Gastroesophageal sphincter (tissue), 3 donors: ENCODE results near the gene TARS3.

ENCODE experiments used
- CTCF ChIP-seq, 4 experiments: fragments of 200-600 bp in 2 of 4; fragments of 450-650 bp in 2 of 4; sonication (generic) in 1 of 4; IDR thresholded peaks; one replicate each; pipeline ENCODE4 v1.5.1; 2017 to 2019; ENCODE audit warnings: antibody characterized with exemption in 4 of 4, mild to moderate bottlenecking in 2 of 4, moderate library complexity in 2 of 4
- EP300 ChIP-seq: sonication (generic); formaldehyde crosslinking; IDR thresholded peaks from one replicate; pipeline ENCODE4 v1.6.1; 2017; ENCODE audit warnings: antibody characterized with exemption, mild to moderate bottlenecking
- POLR2A ChIP-seq, 2 donors: fragments of 450-650 bp; IDR thresholded peaks; one replicate each; pipeline ENCODE4 v1.6.1; 2017; ENCODE audit warnings: antibody characterized with exemption in 2 of 2, mild to moderate bottlenecking in 2 of 2, moderate library complexity in 1 of 2
- POLR2AphosphoS5 ChIP-seq: sonication (generic); formaldehyde crosslinking; IDR thresholded peaks from one replicate; pipeline ENCODE4 v1.6.1; 2017; ENCODE audit warnings: antibody characterized with exemption

- TF ChIP-seq EP300 (no peak), CTCF (IDR thresholded peaks at IDR 0.05) (no peak), POLR2AphosphoS5 (no peak), POLR2A (IDR thresholded peaks at IDR 0.05) (no peak)
Measured at GRCh38 chr15:101689901-101690300, 34.4 kb downstream of the TARS3 start.
